Smooth muscle cell of the brain vasculature (primary cell): Measurements from ENCODE around the gene PPP1R1B.
A peak's percentile ranks its signal among the peaks of the same experiment; 100 is the strongest.

Experiments used
- DNase-seq: peaks from one replicate; pipeline ENCODE4 v3.0.0-alpha.2; 2012; ENCODE audit warnings: low read depth, low spot score

The PPP1R1B gene

GRCh38 chr17:39632153-39632941, 5.6 kb downstream of the PPP1R1B start:
- no peak for DNase-seq

- no peak for DNase-seq
Measured at GRCh38 chr17:39633570-39634183, 6.9 kb downstream of the PPP1R1B start.

GRCh38 chr17:39634384-39634871, 7.7 kb downstream of the PPP1R1B start:
- DNase-seq = no peak

GRCh38 chr17:39635614-39636176, 8.9 kb downstream of the PPP1R1B start:
- DNase-seq = no peak

GRCh38 chr17:39636587-39636926, 9.8 kb downstream of the PPP1R1B start:
- DNase-seq = no peak

GRCh38 chr17:39636927-39637736, 10.4 kb downstream of the PPP1R1B start, which contains the start of gene STARD3:
TSS of gene STARD3 (plus strand) at chr17:39637144. CDS start at chr17:39653532, 16,388 bp downstream.
- peak; percentile 63 for DNase-seq

- no peak for DNase-seq
Measured at GRCh38 chr17:39638317-39638716, 11.6 kb downstream of the PPP1R1B start.

- no peak for DNase-seq
Measured at GRCh38 chr17:39639043-39639442, 12.3 kb downstream of the PPP1R1B start.

- DNase-seq = no peak
Measured at GRCh38 chr17:39639566-39640458, 13.1 kb downstream of the PPP1R1B start.

GRCh38 chr17:39640591-39641031, 13.9 kb downstream of the PPP1R1B start:
- no peak for DNase-seq

- no peak for DNase-seq
Measured at GRCh38 chr17:39641097-39641496, 14.3 kb downstream of the PPP1R1B start.

GRCh38 chr17:39641883-39642282, 15.1 kb downstream of the PPP1R1B start:
- DNase-seq = no peak

GRCh38 chr17:39642291-39643074, 15.7 kb downstream of the PPP1R1B start:
- DNase-seq = no peak

- DNase-seq = no peak
Measured at GRCh38 chr17:39643271-39643670, 16.5 kb downstream of the PPP1R1B start.

GRCh38 chr17:39647256-39647655, 20.5 kb downstream of the PPP1R1B start:
- no peak for DNase-seq

GRCh38 chr17:39648616-39649366, 22.0 kb downstream of the PPP1R1B start:
- DNase-seq = no peak

- DNase-seq = no peak
Measured at GRCh38 chr17:39650121-39650579, 23.4 kb downstream of the PPP1R1B start.

GRCh38 chr17:39651923-39652586, 25.3 kb downstream of the PPP1R1B start:
- DNase-seq = no peak
